ENCODE data around the gene ONECUT1.

GRCh38 chr15:52784799-52785671 lies 5.1 kb downstream of the ONECUT1 start:
- TF ChIP-seq YY1 (IDR thresholded peaks at IDR 0.05; ENCODE audit: insufficient read depth, insufficient read length) = no peak
- TF ChIP-seq SUZ12 (IDR thresholded peaks at IDR 0.05; ENCODE audit: extremely low read depth, insufficient read depth, insufficient read length) = no peak
- no peak for TF ChIP-seq ZNF274 (IDR thresholded peaks at IDR 0.05; ENCODE audit: low read depth, low read length)
